Bronchial epithelial cell (primary cell): ENCODE data around the gene NTM. TPM values are rescaled to one million over a fixed set of nuclear protein-coding genes. Genes with fewer than 3 reads are reported as not detected.

Experiments used
- DNase-seq: peaks from one replicate; pipeline ENCODE4 v3.0.0-alpha.2; 2010; ENCODE audit warnings: low read depth
- FAIRE-seq: peaks from 2 replicates; lab custom pipeline; 2011; peaks lifted over from hg19 to GRCh38; lab: Jason Lieb, UNC
- H3K27me3 ChIP-seq: 2 replicates; pipeline ENCODE4 v1.5.1; 2011; ENCODE audit warnings: low read length; ENCODE audit not compliant: control insufficient read depth, insufficient read depth
- H3K36me3 ChIP-seq: 2 replicates; pipeline ENCODE4 v1.5.1; 2011; ENCODE audit warnings: low read length; ENCODE audit not compliant: control insufficient read depth, insufficient read depth
- H3K4me3 ChIP-seq: 2 replicates; pipeline ENCODE4 v1.5.1; 2011; ENCODE audit warnings: mild to moderate bottlenecking, low read depth, low read length, control low read depth
- CTCF ChIP-seq: IDR thresholded peaks from 2 replicates; pipeline ENCODE4 v1.5.1; 2011; ENCODE audit warnings: mild to moderate bottlenecking, moderate library complexity, low read length, control low read depth, inconsistent platforms; ENCODE audit not compliant: insufficient read depth, severe bottlenecking
- total RNA-seq: library from RNA; depleted of rRNA; stranded (reverse); fragments of >200 nt; gene quantifications from 2 replicates; pipeline ENCODE4 v1.2.1, GENCODE V29; 2014

Gene NTM
- total RNA-seq, 1 donor from 2014 or later = 4.2 TPM

DNA sequence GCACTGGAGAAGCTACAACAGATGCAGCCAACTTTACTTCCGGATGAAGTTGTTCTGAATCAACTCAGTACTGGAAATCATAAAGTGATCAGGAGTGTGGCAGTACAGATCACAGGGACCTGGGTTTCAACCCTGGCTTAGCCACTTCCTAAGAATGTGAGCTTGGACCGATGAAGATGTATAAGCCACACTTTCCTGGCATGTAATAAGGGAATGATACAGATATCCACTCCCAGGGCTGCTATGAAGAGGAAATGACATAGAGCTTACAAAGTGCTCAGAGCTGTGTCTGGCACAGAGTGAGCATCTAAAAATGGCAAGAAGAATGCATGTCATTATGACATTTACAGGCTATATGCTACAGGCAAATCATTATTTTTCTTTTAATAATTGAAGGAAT lies 378.7 kb downstream of the NTM start:
- Histone ChIP-seq H3K27me3 (no peaks in the 10 kb centered on the region), H3K4me3 (no peak overlapping the region), H3K36me3 (no peaks in the 10 kb centered on the region)
- FAIRE-seq (no peak), DNase-seq (peak; percentile 23)
- no peak for TF ChIP-seq CTCF

- H3K27me3 ChIP-seq = no peaks in the 10 kb centered on the region
- FAIRE-seq = no peak
These were observed 379.7 kb downstream of the NTM start for GRCh38 chr11:131750152-131750551.

GRCh38 chr11:131750692-131751091 lies 380.3 kb downstream of the NTM start:
- Histone ChIP-seq H3K4me3 (no peak overlapping the region), H3K36me3 (no peaks in the 10 kb centered on the region), H3K27me3 (no peaks in the 10 kb centered on the region)
- DNase-seq (no peak), FAIRE-seq (no peak)
- TF ChIP-seq CTCF = no peak

More at GRCh38 chr11:131750152-131750551, 379.7 kb downstream of the NTM start:
- no peak for DNase-seq
- TF ChIP-seq CTCF = no peak
- Histone ChIP-seq H3K36me3 (no peaks in the 10 kb centered on the region), H3K4me3 (no peak overlapping the region)

DNA sequence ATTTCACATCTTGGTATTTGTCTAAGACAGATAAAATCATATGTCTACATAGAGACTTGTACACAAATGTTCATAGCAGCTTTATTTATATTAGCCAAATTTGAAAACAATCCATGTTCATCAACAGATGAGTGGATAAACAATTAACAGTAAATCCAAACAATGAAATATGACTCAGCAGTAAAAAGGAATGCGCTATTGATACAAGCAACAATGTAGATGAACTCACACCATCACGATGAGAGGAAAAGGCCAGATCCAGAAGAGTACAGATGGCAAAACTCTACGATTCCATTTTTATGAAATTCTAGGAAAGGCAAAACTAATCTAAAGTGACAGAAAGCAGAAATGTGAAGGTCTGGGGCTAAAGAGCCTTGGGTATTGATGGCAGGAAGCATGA lies 384.3 kb downstream of the NTM start:
- Histone ChIP-seq H3K4me3 (no peak overlapping the region), H3K27me3 (no peaks in the 10 kb centered on the region), H3K36me3 (no peaks in the 10 kb centered on the region)
- no peak for FAIRE-seq
- TF ChIP-seq CTCF = no peak
- no peak for DNase-seq

DNA sequence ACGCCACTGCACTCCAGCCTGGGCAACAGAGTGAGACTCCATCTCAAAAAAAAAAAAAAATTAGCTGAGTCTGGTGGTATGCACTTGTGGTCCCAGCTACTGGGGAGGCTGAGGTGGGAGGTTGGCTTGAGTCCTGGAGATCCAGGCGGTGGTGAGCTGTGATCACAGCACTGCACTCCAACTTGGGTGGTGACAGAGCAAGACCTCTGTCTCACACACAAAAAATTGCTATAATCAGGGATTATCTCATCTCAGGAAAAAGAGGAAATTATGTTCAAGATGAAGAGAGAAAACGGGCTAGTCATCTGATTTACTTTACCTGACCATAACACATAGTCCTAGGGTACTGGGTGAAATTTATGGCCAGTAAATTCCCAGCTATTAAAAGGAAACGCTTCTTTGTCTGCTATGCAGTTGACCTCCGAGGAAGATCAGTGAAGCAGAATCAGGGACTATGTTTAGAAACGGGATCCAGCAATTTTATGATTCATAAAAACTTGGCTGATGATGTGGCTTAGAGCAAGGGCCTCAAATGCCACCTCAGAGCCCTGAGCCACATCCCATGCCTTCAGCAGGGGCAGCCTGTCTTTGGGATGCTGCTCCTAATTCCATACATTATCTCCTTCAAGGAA lies 386.2 kb downstream of the NTM start:
- DNase-seq = no peak
- Histone ChIP-seq H3K27me3 (no peaks in the 10 kb centered on the region), H3K4me3 (no peak overlapping the region), H3K36me3 (no peaks in the 10 kb centered on the region)
- TF ChIP-seq CTCF = no peak
- FAIRE-seq = no peak

GRCh38 chr11:131758726-131759125 lies 388.3 kb downstream of the NTM start:
- DNase-seq = no peak
- no peaks in the 10 kb centered on the region for H3K36me3 ChIP-seq
- H3K4me3 ChIP-seq = no peak overlapping the region
- H3K27me3 ChIP-seq = no peaks in the 10 kb centered on the region
- TF ChIP-seq CTCF = no peak
- FAIRE-seq = no peak
